ENCODE data around the gene CHMP4B. TPM values are rescaled to one million over a fixed set of nuclear protein-coding genes. Genes with fewer than 3 reads are reported as not detected.

CHMP4B gene
- total RNA-seq, 1 donor from 2014 or later: 27.7 TPM

- DNase-seq (ENCODE audit: low spot score in 2 of 2) (no peak), FAIRE-seq (no peak)
Observed at GRCh38 chr20:33816191-33816590, 5.0 kb downstream of the CHMP4B start.

GRCh38 chr20:33817411-33817810, 6.3 kb downstream of the CHMP4B start:
- FAIRE-seq (no peak), DNase-seq (ENCODE audit: low spot score in 2 of 2) (no peak)

DNA sequence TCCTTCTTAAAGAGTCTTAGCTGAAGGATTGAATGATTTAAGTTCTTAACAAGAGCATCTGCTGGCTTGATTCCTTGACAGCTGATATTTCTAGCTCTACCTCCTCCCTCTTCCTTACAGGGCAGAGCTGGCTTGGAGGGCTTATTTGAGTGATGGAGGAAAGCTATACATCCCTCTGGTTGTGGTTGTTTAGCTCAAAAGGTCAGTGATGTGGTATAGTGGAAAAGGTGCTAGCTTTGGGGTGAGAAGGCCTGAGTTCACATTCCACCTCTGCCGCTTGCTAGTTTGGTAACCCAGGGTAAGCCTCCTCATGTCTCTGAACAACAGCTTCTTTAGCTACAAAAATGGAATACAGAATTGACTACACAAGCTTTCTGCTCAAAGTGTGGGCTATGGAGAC, 8.3 kb downstream of the CHMP4B start:
- FAIRE-seq (no peak), DNase-seq (ENCODE audit: low spot score in 2 of 2) (no peak)

DNA sequence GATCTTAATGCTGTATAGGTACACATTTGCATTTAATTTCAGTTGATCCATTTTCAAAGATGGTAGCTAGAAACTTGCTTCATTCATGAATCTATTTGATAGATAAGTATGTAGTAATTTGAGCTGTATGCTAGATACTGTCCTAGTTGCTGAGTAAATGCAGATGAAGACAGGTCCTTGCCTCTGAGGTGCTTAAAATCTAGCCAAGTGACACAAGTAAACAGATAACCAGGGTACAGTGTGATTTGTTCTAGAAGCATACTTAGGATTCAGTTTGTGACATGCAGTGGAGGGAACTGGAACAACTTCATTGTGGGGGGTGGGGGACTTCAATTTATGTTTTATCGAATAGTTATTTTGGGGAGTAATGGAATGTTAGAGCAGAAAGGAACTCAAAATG, 9.2 kb downstream of the CHMP4B start:
- DNase-seq (ENCODE audit: low spot score in 2 of 2) (no peak), FAIRE-seq (no peak)

DNA sequence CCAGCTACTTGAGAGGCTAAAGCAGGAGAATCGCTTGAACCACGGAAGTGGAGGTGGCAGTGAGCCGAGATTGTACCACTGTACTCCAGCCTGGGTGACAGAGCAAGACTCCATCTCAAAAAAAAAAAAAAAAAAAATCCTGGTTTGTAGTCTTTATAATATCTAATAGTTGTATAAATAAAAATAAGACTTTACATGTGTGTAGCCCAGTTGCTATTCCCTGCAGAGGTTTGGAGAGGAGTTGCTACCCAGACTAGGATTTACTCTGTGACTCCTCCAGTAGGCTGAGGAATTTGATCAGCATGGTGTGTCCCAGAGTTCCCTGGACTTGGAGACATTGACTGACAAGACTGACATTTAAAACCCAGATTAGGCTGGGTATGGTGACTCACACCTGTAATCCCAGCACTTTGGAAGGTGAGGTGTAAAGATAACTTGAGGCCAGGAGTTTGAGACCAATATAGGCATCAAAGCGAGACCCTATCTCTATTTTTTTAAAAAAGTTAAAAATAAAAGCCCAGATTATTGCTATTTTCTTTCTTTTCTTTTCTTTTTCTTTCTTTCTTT, 10.2 kb downstream of the CHMP4B start:
- FAIRE-seq (no peak), DNase-seq (ENCODE audit: low spot score in 2 of 2) (no peak)

- no peak for FAIRE-seq
- DNase-seq (ENCODE audit: low spot score in 2 of 2): no peak
Observed at GRCh38 chr20:33822423-33822822, 11.3 kb downstream of the CHMP4B start.

GRCh38 chr20:33822991-33823390, 11.8 kb downstream of the CHMP4B start:
- FAIRE-seq: no peak
- DNase-seq (ENCODE audit: low spot score in 2 of 2): no peak

DNA sequence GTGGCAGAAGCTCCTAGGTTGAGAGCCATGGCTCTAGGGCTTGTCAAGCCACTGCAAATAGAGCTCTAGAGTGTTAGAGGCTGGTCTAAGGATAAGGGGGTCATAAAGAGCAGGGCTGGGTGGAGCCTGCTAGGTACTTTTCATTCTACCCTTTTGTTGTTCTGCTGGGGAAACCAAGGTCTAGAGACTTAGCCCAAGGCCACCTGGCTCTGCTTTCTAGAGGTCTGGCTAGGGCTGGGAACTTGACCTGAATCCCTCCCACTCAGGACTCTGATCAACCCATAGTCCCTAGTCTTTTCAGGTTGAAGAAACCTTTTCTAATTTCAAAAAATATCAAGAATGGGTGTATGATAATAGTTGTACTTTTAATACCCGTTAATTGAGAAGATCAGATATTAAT, 13.7 kb downstream of the CHMP4B start:
- FAIRE-seq (no peak), DNase-seq (ENCODE audit: low spot score in 2 of 2) (no peak)

GRCh38 chr20:33825340-33826269, 14.5 kb downstream of the CHMP4B start:
- no peak for DNase-seq (ENCODE audit: low spot score in 2 of 2)
- no peak for FAIRE-seq

DNA sequence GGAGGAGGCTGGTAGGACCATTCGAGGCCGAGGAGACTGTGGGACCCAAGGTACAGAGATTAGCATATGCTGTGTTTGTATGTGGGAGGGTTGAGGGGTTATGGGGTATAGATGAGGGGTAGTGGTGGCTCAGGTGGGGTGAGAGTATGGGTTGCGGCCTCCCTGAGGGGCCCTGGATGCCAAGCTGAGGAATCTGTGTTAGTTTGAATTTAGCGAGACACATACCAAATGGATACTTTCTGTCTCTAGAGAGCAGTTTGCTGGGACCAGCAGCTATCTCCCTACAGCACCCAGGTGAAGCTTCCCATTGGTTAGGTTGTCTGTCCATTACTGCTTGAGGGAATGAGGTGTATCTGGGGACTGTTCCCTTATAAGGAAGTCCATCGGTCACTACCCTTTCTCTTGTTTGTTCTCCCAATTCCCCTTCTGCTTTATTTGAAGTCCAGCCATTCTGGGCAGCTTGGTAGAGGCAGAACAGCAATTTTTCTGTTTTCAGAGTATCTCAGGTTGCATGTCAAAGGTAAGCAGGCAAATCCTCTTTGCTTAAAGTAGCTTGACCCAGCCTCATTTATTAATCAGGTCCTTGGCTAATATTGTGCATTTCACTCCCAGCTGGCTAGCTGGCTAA, 15.2 kb downstream of the CHMP4B start:
- FAIRE-seq: no peak
- DNase-seq (ENCODE audit: low spot score in 2 of 2): no peak

DNA sequence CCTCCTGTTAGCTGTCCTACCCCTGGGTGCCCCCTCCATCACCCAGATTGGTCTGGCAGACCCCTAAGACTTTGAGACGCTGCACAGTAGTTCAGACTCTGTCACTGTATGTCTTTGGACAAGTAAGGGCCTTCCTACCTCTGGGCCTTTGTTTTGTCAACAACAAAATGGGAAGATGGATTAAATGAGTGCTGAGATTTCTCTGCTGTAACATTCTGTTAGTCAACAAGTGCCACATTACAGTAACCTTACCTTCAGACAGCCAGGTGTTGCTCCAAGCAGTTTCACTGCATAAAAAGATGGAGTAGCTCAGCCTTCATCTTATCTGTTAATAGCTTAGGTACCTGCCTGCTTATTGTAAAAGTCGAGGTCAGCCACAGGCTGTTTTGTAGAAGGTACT, 16.0 kb downstream of the CHMP4B start:
- FAIRE-seq: no peak
- no peak for DNase-seq (ENCODE audit: low spot score in 2 of 2)

GRCh38 chr20:33827634-33828325, 16.6 kb downstream of the CHMP4B start:
- no peak for DNase-seq (ENCODE audit: low spot score in 2 of 2)
- no peak for FAIRE-seq

- no peak for FAIRE-seq
- no peak for DNase-seq (ENCODE audit: low spot score in 2 of 2)
Observed at GRCh38 chr20:33828326-33828844, 17.2 kb downstream of the CHMP4B start.

DNA sequence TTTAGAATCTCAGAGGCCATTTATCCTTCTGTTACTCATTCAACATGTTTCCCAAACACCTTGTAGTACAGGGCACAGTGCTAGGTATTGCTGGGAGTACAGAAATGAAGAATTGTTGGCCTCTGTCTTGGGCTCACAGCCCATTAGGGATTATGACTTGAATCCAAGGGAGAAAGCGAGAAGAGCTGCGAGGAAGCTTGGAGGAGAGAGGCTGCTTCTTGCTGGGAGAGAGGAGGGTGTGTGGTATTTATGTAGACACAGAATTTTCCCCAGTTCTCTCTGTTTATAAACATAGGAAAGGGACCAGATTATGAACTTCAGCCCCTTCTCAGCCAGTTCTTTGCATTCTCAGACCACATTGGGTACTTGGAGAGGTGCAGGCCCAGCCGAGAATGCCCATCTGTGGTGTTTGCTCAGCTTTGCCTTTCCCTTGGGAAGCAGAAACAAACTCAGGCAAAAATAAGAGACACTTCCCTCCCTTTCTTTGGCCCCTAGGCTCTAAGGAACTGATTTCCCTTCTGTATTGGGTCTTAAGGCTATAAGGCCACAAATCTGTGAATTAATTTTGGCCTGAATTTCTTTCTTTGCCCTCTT, 17.9 kb downstream of the CHMP4B start:
- FAIRE-seq (no peak), DNase-seq (ENCODE audit: low spot score in 2 of 2) (no peak)

DNA sequence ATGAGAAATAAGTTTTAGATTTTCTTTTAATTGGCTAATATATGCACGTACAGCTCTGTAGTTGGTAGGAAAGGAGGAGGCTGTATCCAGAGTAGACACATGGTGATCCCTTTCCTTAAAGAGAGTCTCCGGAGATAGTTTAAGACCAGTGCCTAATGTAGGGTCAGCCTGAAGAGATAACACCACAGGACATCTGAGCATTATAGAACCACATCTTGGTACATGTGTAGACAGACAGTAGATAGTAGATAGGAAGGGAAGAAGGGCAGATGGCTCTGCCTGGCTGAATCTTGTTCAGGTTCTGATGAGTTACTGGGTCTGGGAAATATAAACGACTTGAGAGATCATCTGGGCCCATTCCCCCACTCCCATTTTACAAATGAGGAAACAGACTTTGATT, 18.5 kb downstream of the CHMP4B start:
- no peak for FAIRE-seq

GRCh38 chr20:33830371-33830770, 19.2 kb downstream of the CHMP4B start:
- no peak for FAIRE-seq
- no peak for DNase-seq (ENCODE audit: low spot score in 2 of 2)

More for the DNA sequence above, 18.5 kb downstream of the CHMP4B start:
- DNase-seq (ENCODE audit: low spot score in 2 of 2): no peak

- FAIRE-seq (no peak), DNase-seq (ENCODE audit: low spot score in 2 of 2) (no peak)
Observed at GRCh38 chr20:33832103-33832804, 21.1 kb downstream of the CHMP4B start.

DNA sequence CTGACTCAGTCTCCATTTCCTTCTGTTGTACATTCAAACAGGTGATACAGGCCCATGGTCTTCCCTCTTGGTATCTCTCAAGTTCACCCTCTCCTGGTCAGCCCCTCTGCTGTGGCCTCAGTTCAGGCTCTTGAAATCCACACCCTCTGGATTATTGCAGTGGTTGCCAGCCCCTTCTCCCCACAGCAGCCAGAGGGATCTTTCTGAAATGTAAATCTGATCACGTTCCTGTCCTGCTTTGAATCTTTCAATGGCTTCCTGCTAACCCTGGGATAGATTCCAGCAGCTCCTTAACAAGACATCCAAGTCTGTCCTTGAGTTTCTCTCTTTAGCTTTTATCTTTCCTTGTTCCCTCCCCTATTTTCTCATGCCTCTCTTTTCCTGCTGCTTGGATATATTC, 22.2 kb downstream of the CHMP4B start:
- DNase-seq (ENCODE audit: low spot score in 2 of 2) (no peak), FAIRE-seq (no peak)

- DNase-seq (ENCODE audit: low spot score in 2 of 2) (no peak), FAIRE-seq (no peak)
Observed at GRCh38 chr20:33835615-33836172, 24.5 kb downstream of the CHMP4B start.

All from frontal cortex (tissue), 4 donors.